GM18907 (cell line): ENCODE measurements around the gene CDH20.

Experiments used
- ATAC-seq: cut with Tn5 transposase; IDR thresholded peaks from one replicate; pipeline ENCODE4 v1.9.1; 2021; ENCODE audit warnings: mild to moderate bottlenecking, moderate library complexity; ENCODE audit not compliant: unreplicated experiment

Gene CDH20

GRCh38 chr18:61570070-61570469, 236.8 kb downstream of the CDH20 start:
- ATAC-seq: no peak

- ATAC-seq: no peak
Measured at GRCh38 chr18:61572084-61572655, 238.9 kb downstream of the CDH20 start.

GRCh38 chr18:61572871-61573270, 239.6 kb downstream of the CDH20 start:
- ATAC-seq: no peak

- ATAC-seq: no peak
Measured at GRCh38 chr18:61574665-61575064, 241.4 kb downstream of the CDH20 start.

- no peak for ATAC-seq
Measured at GRCh38 chr18:61575419-61575818, 242.2 kb downstream of the CDH20 start.

GRCh38 chr18:61578846-61579245, 245.6 kb downstream of the CDH20 start:
- no peak for ATAC-seq

GRCh38 chr18:61579581-61579980, 246.4 kb downstream of the CDH20 start:
- no peak for ATAC-seq

- ATAC-seq: no peak
Measured at GRCh38 chr18:61580046-61580445, 246.8 kb downstream of the CDH20 start.

GRCh38 chr18:61581578-61582201, 248.5 kb downstream of the CDH20 start:
- ATAC-seq: peak; percentile 91

- no peak for ATAC-seq
Measured at GRCh38 chr18:61582202-61582710, 249.0 kb downstream of the CDH20 start.

GRCh38 chr18:61583548-61583947, 250.3 kb downstream of the CDH20 start:
- no peak for ATAC-seq

GRCh38 chr18:61587865-61588264, 254.6 kb downstream of the CDH20 start:
- ATAC-seq: no peak

GRCh38 chr18:61589053-61589723, 256.0 kb downstream of the CDH20 start:
- ATAC-seq: no peak

GRCh38 chr18:61589724-61590065, 256.5 kb downstream of the CDH20 start:
- no peak for ATAC-seq

- no peak for ATAC-seq
Measured at GRCh38 chr18:61591253-61591652, 258.0 kb downstream of the CDH20 start.

- no peak for ATAC-seq
Measured at GRCh38 chr18:61595615-61596251, 262.5 kb downstream of the CDH20 start.

GRCh38 chr18:61596296-61596695, 263.1 kb downstream of the CDH20 start:
- no peak for ATAC-seq

GRCh38 chr18:61597316-61597715, 264.1 kb downstream of the CDH20 start:
- ATAC-seq: no peak

GRCh38 chr18:61600422-61600821, 267.2 kb downstream of the CDH20 start:
- no peak for ATAC-seq

- no peak for ATAC-seq
Measured at GRCh38 chr18:61602836-61603235, 269.6 kb downstream of the CDH20 start.
